ENCODE results near the gene LYPD5. TPM values are rescaled to one million over a fixed set of nuclear protein-coding genes. Genes with fewer than 3 reads are reported as not detected.

The LYPD5 gene
- total and polyA plus RNA-seq, 8 donors, result 0.43 to 3.9 (median 1.6) TPM; not detected in 4

GRCh38 chr19:43755256-43755801, 46.9 kb downstream of the LYPD5 start:
- intact Hi-C loops (cut with DNase I; ENCODE audit: low total_unique reads), result no loop called here
- no peaks in the 10 kb centered on the region for H3K9me3 ChIP-seq
- peaks cover 5 to 17% (median 15%) of the 10 kb centered on the region in 4 donors for H3K36me3 ChIP-seq
- no peaks in the 10 kb centered on the region for H3K27me3 ChIP-seq
- H3K4me1 ChIP-seq, result peaks cover 26 to 56% (median 37%) of the 10 kb centered on the region in 4 donors
- 0 to 1% (median 1%) methylated on average over 27 to 28 of the region's 28 CpGs for WGBS, 5 donors
- DNase-seq, result peak; percentile 86 to 94
- no peak for TF ChIP-seq CTCF (IDR thresholded peaks at IDR 0.05)
- peak in 2 of 3 donors; percentile 4 to 30 for TF ChIP-seq POLR2AphosphoS5 (IDR thresholded peaks at IDR 0.05)
- peak overlapping the region; percentile 53 to 74 (median 66) for H3K4me3 ChIP-seq
- H3K27ac ChIP-seq, result peak overlapping the region; percentile 96 to 99 (median 99)

GRCh38 chr19:43754503-43755255, 47.6 kb downstream of the LYPD5 start, which contains the start of gene SMG9:
Gene SMG9 (minus strand): TSS chr19:43754962. CDS start chr19:43750741, 4,221 bp downstream.
- peak; percentile 73 to 95 (median 90) for TF ChIP-seq POLR2AphosphoS5 (IDR thresholded peaks at IDR 0.05)
- no peak for TF ChIP-seq CTCF (IDR thresholded peaks at IDR 0.05)
- TF ChIP-seq POLR2A (IDR thresholded peaks at IDR 0.05), result peak in 2 of 4 donors; percentile 52 to 78
- no peak for TF ChIP-seq EP300 (IDR thresholded peaks at IDR 0.05)
- DNase-seq, result peak; percentile 99
- H3K4me1 ChIP-seq, result peaks cover 26 to 56% (median 37%) of the 10 kb centered on the region in 4 donors
- H3K36me3 ChIP-seq, result peaks cover 11 to 23% (median 22%) of the 10 kb centered on the region in 4 donors
- no peaks in the 10 kb centered on the region for H3K9me3 ChIP-seq
- H3K27ac ChIP-seq, result peak within 1 kb of the TSS; percentile 96 to 99 (median 99)
- no peaks in the 10 kb centered on the region for H3K27me3 ChIP-seq
- H3K4me3 ChIP-seq, result peak within 1 kb of the TSS; percentile 53 to 74 (median 66)
- intact Hi-C loops (cut with DNase I; ENCODE audit: low total_unique reads), result no loop called here
- WGBS, 5 donors, result 0 to 1% (median 0%) methylated on average over 67 to 79 of the region's 79 CpGs

GRCh38 chr19:43754253-43754502, 48.1 kb downstream of the LYPD5 start:
- peaks cover 26 to 56% (median 37%) of the 10 kb centered on the region in 4 donors for H3K4me1 ChIP-seq
- intact Hi-C loops (cut with DNase I; ENCODE audit: low total_unique reads), result no loop called here
- WGBS, 5 donors, result 0 to 1% (median 1%) methylated on average over 11 of the region's 11 CpGs

More at GRCh38 chr19:43754253-43754502, 48.1 kb downstream of the LYPD5 start:
- Histone ChIP-seq H3K4me3 (peak overlapping the region; percentile 53 to 74 (median 66)), H3K36me3 (peaks cover 16 to 28% (median 27%) of the 10 kb centered on the region in 4 donors), H3K9me3 (no peaks in the 10 kb centered on the region), H3K27ac (peak overlapping the region; percentile 96 to 99 (median 99)), H3K27me3 (no peaks in the 10 kb centered on the region)
- TF ChIP-seq POLR2A (IDR thresholded peaks at IDR 0.05) (no peak), CTCF (IDR thresholded peaks at IDR 0.05) (no peak), POLR2AphosphoS5 (IDR thresholded peaks at IDR 0.05) (no peak), EP300 (IDR thresholded peaks at IDR 0.05) (no peak)
- DNase-seq, result no peak
